ENCODE measurements around the gene SLC1A5. TPM values are rescaled to one million over a fixed set of nuclear protein-coding genes. Genes with fewer than 3 reads are reported as not detected.
A peak's percentile ranks its signal among the peaks of the same experiment; 100 is the strongest.

Gene SLC1A5
- total RNA-seq, 1 donor from 2014 or later, result 6.8 TPM

GRCh38 chr19:46748325-46749109 lies 39.9 kb downstream of the SLC1A5 start:
- intact Hi-C loops (cut with DNase I), result loop anchor here (5.0 kb wide), 1 partner anchor 244 kb away; no protein-coding TSS in a partner anchor
- no peak for DNase-seq (ENCODE audit: low spot score)

GRCh38 chr19:46746281-46747057 lies 41.9 kb downstream of the SLC1A5 start, which contains the start of gene STRN4:
Gene STRN4, minus strand, starts transcription at chr19:46746450. Its CDS starts 20 bp downstream, at chr19:46746430.
- intact Hi-C loops (cut with DNase I), result loop anchor here (5.0 kb wide), 1 partner anchor 246 kb away; no protein-coding TSS in a partner anchor
- DNase-seq (ENCODE audit: low spot score), result no peak

- no peak for DNase-seq (ENCODE audit: low spot score)
- intact Hi-C loops (cut with DNase I), result loop anchor here (5.0 kb wide), 1 partner anchor 247 kb away; no protein-coding TSS in a partner anchor
These were observed 42.7 kb downstream of the SLC1A5 start, which contains the start of gene FKRP for GRCh38 chr19:46745521-46746280. Gene FKRP, plus strand, starts transcription at chr19:46746057. Its CDS starts 9,394 bp downstream, at chr19:46755451.

GRCh38 chr19:46745030-46745429 lies 43.4 kb downstream of the SLC1A5 start:
- no peak for DNase-seq (ENCODE audit: low spot score)
- intact Hi-C loops (cut with DNase I), result loop anchor here (5.0 kb wide), 1 partner anchor 247 kb away; no protein-coding TSS in a partner anchor

GRCh38 chr19:46744005-46744691 lies 44.2 kb downstream of the SLC1A5 start:
- intact Hi-C loops (cut with DNase I), result no loop called here
- no peak for DNase-seq (ENCODE audit: low spot score)

- intact Hi-C loops (cut with DNase I), result no loop called here
- DNase-seq (ENCODE audit: low spot score), result no peak
These were observed 45.4 kb downstream of the SLC1A5 start for GRCh38 chr19:46742926-46743480.

- DNase-seq (ENCODE audit: low spot score), result no peak
- intact Hi-C loops (cut with DNase I), result no loop called here
These were observed 46.9 kb downstream of the SLC1A5 start for GRCh38 chr19:46741447-46741846.

- intact Hi-C loops (cut with DNase I), result loop anchor here (5.0 kb wide), 1 partner anchor 238 kb away; no protein-coding TSS in a partner anchor
- peak; percentile 90 for DNase-seq (ENCODE audit: low spot score)
These were observed 49.1 kb downstream of the SLC1A5 start for GRCh38 chr19:46739290-46739771.

GRCh38 chr19:46737761-46738171 lies 50.6 kb downstream of the SLC1A5 start:
- no peak for DNase-seq (ENCODE audit: low spot score)
- intact Hi-C loops (cut with DNase I), result loop anchor here (5.0 kb wide), 1 partner anchor 240 kb away; no protein-coding TSS in a partner anchor

GRCh38 chr19:46737298-46737654 lies 51.1 kb downstream of the SLC1A5 start:
- DNase-seq (ENCODE audit: low spot score), result no peak
- intact Hi-C loops (cut with DNase I), result loop anchor here (5.0 kb wide), 1 partner anchor 240 kb away; no protein-coding TSS in a partner anchor

GRCh38 chr19:46736531-46737297 lies 51.7 kb downstream of the SLC1A5 start:
- no peak for DNase-seq (ENCODE audit: low spot score)
- intact Hi-C loops (cut with DNase I), result loop anchor here (5.0 kb wide), 1 partner anchor 241 kb away; no protein-coding TSS in a partner anchor

- intact Hi-C loops (cut with DNase I), result no loop called here
- no peak for DNase-seq (ENCODE audit: low spot score)
These were observed 54.6 kb downstream of the SLC1A5 start for GRCh38 chr19:46733690-46734292.

GRCh38 chr19:46732966-46733689 lies 55.3 kb downstream of the SLC1A5 start:
- DNase-seq (ENCODE audit: low spot score), result peak; percentile 84
- intact Hi-C loops (cut with DNase I), result no loop called here

GRCh38 chr19:46732172-46732938 lies 56.0 kb downstream of the SLC1A5 start:
- DNase-seq (ENCODE audit: low spot score), result no peak
- intact Hi-C loops (cut with DNase I), result no loop called here

- no peak for DNase-seq (ENCODE audit: low spot score)
- intact Hi-C loops (cut with DNase I), result no loop called here
These were observed 56.8 kb downstream of the SLC1A5 start for GRCh38 chr19:46731584-46731983.

- intact Hi-C loops (cut with DNase I), result no loop called here
- peak; percentile 86 for DNase-seq (ENCODE audit: low spot score)
These were observed 57.3 kb downstream of the SLC1A5 start for GRCh38 chr19:46731007-46731501.
